GM18907 (cell line): ENCODE measurements around the gene LINGO3.
"Not testable (repeated sequence)": the region's sequence is repeated elsewhere in the genome, so short reads cannot be mapped to it uniquely, and the experiment has no call there.

Experiments
- ATAC-seq: cut with Tn5 transposase; IDR thresholded peaks from one replicate; pipeline ENCODE4 v1.9.1; 2021; ENCODE audit warnings: mild to moderate bottlenecking, moderate library complexity; ENCODE audit not compliant: unreplicated experiment

LINGO3 gene

GRCh38 chr19:2308114-2308556, at the start of gene LINGO3:
TSS of gene LINGO3 (minus strand) at chr19:2308154. CDS start at chr19:2291776, 16,378 bp downstream.
- ATAC-seq, result no peak

GRCh38 chr19:2356036-2356646, 48.2 kb upstream of the LINGO3 start:
- no peak for ATAC-seq

- ATAC-seq, result no peak
These were observed 47.4 kb upstream of the LINGO3 start for GRCh38 chr19:2355168-2356035.

- ATAC-seq, result no peak
These were observed 46.7 kb upstream of the LINGO3 start for GRCh38 chr19:2354670-2355069.

GRCh38 chr19:2353887-2354592, 46.1 kb upstream of the LINGO3 start:
- no peak for ATAC-seq

GRCh38 chr19:2353159-2353886, 45.4 kb upstream of the LINGO3 start:
- ATAC-seq, result no peak

- ATAC-seq, result no peak
These were observed 44.2 kb upstream of the LINGO3 start for GRCh38 chr19:2352121-2352520.

- ATAC-seq, result no peak
These were observed 43.6 kb upstream of the LINGO3 start for GRCh38 chr19:2351591-2351990.

- ATAC-seq, result no peak
These were observed 42.7 kb upstream of the LINGO3 start for GRCh38 chr19:2350656-2351055.

GRCh38 chr19:2349818-2350217, 41.9 kb upstream of the LINGO3 start:
- ATAC-seq, result not testable (repeated sequence)

GRCh38 chr19:2345794-2346663, 38.1 kb upstream of the LINGO3 start:
- ATAC-seq, result no peak

- ATAC-seq, result no peak
These were observed 37.1 kb upstream of the LINGO3 start for GRCh38 chr19:2345076-2345475.

GRCh38 chr19:2344381-2344870, 36.5 kb upstream of the LINGO3 start:
- ATAC-seq, result no peak

- ATAC-seq, result no peak
These were observed 35.5 kb upstream of the LINGO3 start for GRCh38 chr19:2343289-2343982.

- ATAC-seq, result no peak
These were observed 34.8 kb upstream of the LINGO3 start for GRCh38 chr19:2342656-2343288.

- no peak for ATAC-seq
These were observed 34.0 kb upstream of the LINGO3 start for GRCh38 chr19:2341982-2342381.

- ATAC-seq, result no peak
These were observed 33.3 kb upstream of the LINGO3 start for GRCh38 chr19:2341244-2341751.

GRCh38 chr19:2340496-2341243, 32.7 kb upstream of the LINGO3 start:
- no peak for ATAC-seq
